MM.1S (cell line): ENCODE measurements around the gene SEL1L3.

ENCODE experiments used
- DNase-seq: peaks from one replicate; pipeline ENCODE4 v3.0.0-alpha.2; 2015
- H2AFZ ChIP-seq: fragments of 300-600 bp; sonication (generic); 2 replicates; pipeline ENCODE4 v1.6.0; 2016; ENCODE audit warnings: antibody characterized with exemption, low read length
- H3F3A ChIP-seq: fragments of 300-600 bp; sonication (generic); 2 replicates; pipeline ENCODE4 v1.6.1; 2016; ENCODE audit warnings: mild to moderate bottlenecking, antibody characterized with exemption, low read length, moderate library complexity, mixed read lengths; ENCODE audit not compliant: insufficient read depth
- H3K27ac ChIP-seq: fragments of 300-600 bp; sonication (generic); 2 replicates; pipeline ENCODE4 v1.5.1; 2016; ENCODE audit warnings: mild to moderate bottlenecking, low read length
- H3K27me3 ChIP-seq: fragments of 300-600 bp; sonication (generic); replicated peaks from 2 replicates; pipeline ENCODE4 v1.6.0; 2016; ENCODE audit warnings: low read length; ENCODE audit not compliant: insufficient read depth
- H3K36me3 ChIP-seq: fragments of 300-600 bp; sonication (generic); replicated peaks from 2 replicates; pipeline ENCODE4 v1.6.1; 2016; ENCODE audit warnings: mild to moderate bottlenecking, low read length, mixed read lengths; ENCODE audit not compliant: insufficient read depth
- H3K4me1 ChIP-seq: fragments of 300-600 bp; sonication (generic); 2 replicates; pipeline ENCODE4 v1.6.1; 2016; ENCODE audit warnings: low read length, mixed read lengths
- H3K4me2 ChIP-seq: fragments of 300-600 bp; sonication (generic); 2 replicates; pipeline ENCODE4 v1.6.0; 2016; ENCODE audit warnings: low read depth, low read length
- H3K4me3 ChIP-seq: fragments of 300-600 bp; sonication (generic); 2 replicates; pipeline ENCODE4 v1.5.1; 2016; ENCODE audit warnings: low read length, mixed read lengths
- H3K79me2 ChIP-seq: fragments of 300-600 bp; sonication (generic); 2 replicates; pipeline ENCODE4 v1.6.1; 2016; ENCODE audit warnings: mixed run types, low read length, mixed read lengths
- H3K9ac ChIP-seq: fragments of 300-600 bp; sonication (generic); 2 replicates; pipeline ENCODE4 v1.6.1; 2016; ENCODE audit warnings: low read length, mixed read lengths
- H3K9me2 ChIP-seq: fragments of 300-600 bp; sonication (generic); replicated peaks from 2 replicates; pipeline ENCODE4 v1.6.1; 2016; ENCODE audit warnings: mild to moderate bottlenecking, low read length, mixed read lengths; ENCODE audit not compliant: insufficient read depth
- H3K9me3 ChIP-seq: fragments of 300-600 bp; sonication (generic); replicated peaks from 2 replicates; pipeline ENCODE4 v1.6.1; 2016; ENCODE audit warnings: mild to moderate bottlenecking, low read length, mixed read lengths; ENCODE audit not compliant: insufficient read depth
- H4K20me1 ChIP-seq: fragments of 300-600 bp; sonication (generic); 2 replicates; pipeline ENCODE4 v1.6.1; 2016; ENCODE audit warnings: mild to moderate bottlenecking, low read length, moderate library complexity, mixed read lengths; ENCODE audit not compliant: insufficient read depth
- EZH2 ChIP-seq: fragments of 300-600 bp; sonication (generic); optimal IDR thresholded peaks from 2 replicates; pipeline ENCODE3; 2017; ENCODE audit warnings: low read depth, mild to moderate bottlenecking, antibody characterized with exemption, low read length, mixed read lengths
- EZH2phosphoT487 ChIP-seq: fragments of 300-600 bp; sonication (generic); IDR thresholded peaks from 2 replicates; pipeline ENCODE4 v1.6.1; 2018; ENCODE audit warnings: antibody characterized with exemption, low read length
- TF ChIP-seq, protein P1 (sequence below): fragments of 300-600 bp; sonication (generic); IDR thresholded peaks from 2 replicates; pipeline ENCODE4 v1.5.1; 2016; ENCODE audit warnings: antibody characterized with exemption, low read length, mixed read lengths

Gene SEL1L3

DNA sequence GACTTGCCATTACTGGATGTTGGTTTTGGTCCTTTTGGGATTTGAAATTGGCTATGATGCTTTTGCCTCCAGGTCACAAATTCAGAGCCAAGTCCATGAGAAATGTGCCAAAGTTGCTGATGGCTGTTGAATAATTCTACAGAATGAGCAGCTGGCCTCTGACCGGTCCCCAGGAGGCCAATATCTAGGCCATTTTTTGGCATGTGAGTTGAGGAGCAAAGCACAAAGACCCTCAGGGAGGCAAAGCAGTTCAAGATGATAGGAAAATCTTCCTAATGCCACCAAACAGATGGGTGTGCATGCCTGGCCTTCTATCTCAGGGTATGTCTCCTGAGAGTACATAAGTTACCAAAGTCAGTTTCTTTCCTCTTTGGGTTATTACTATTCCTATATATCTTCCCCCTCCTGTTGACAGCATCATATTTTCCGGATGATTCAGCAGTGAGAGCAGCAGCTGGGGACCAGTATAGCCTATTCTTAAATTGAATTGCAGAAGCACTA lies 44.4 kb downstream of the SEL1L3 start:
- no peaks in the 10 kb centered on the region for H3K36me3 ChIP-seq
- no peaks in the 10 kb centered on the region for H3K27me3 ChIP-seq
- H2AFZ ChIP-seq = no peak overlapping the region
- H3K9ac ChIP-seq = no peak overlapping the region
- no peaks in the 10 kb centered on the region for H3K4me1 ChIP-seq
- DNase-seq = no peak
- no peak overlapping the region for H3K4me2 ChIP-seq
- H3K9me3 ChIP-seq = no peaks in the 10 kb centered on the region
- H4K20me1 ChIP-seq = no peaks in the 10 kb centered on the region
- no peaks in the 10 kb centered on the region for H3K9me2 ChIP-seq
- H3K27ac ChIP-seq = no peak overlapping the region
- no peak overlapping the region for H3K4me3 ChIP-seq
- no peak for TF ChIP-seq EZH2
- TF ChIP-seq, protein P1, sequence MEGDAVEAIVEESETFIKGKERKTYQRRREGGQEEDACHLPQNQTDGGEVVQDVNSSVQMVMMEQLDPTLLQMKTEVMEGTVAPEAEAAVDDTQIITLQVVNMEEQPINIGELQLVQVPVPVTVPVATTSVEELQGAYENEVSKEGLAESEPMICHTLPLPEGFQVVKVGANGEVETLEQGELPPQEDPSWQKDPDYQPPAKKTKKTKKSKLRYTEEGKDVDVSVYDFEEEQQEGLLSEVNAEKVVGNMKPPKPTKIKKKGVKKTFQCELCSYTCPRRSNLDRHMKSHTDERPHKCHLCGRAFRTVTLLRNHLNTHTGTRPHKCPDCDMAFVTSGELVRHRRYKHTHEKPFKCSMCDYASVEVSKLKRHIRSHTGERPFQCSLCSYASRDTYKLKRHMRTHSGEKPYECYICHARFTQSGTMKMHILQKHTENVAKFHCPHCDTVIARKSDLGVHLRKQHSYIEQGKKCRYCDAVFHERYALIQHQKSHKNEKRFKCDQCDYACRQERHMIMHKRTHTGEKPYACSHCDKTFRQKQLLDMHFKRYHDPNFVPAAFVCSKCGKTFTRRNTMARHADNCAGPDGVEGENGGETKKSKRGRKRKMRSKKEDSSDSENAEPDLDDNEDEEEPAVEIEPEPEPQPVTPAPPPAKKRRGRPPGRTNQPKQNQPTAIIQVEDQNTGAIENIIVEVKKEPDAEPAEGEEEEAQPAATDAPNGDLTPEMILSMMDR = no peak
- no peak for TF ChIP-seq EZH2phosphoT487
- H3F3A ChIP-seq = no peaks in the 10 kb centered on the region
- H3K79me2 ChIP-seq = no peaks in the 10 kb centered on the region

DNA sequence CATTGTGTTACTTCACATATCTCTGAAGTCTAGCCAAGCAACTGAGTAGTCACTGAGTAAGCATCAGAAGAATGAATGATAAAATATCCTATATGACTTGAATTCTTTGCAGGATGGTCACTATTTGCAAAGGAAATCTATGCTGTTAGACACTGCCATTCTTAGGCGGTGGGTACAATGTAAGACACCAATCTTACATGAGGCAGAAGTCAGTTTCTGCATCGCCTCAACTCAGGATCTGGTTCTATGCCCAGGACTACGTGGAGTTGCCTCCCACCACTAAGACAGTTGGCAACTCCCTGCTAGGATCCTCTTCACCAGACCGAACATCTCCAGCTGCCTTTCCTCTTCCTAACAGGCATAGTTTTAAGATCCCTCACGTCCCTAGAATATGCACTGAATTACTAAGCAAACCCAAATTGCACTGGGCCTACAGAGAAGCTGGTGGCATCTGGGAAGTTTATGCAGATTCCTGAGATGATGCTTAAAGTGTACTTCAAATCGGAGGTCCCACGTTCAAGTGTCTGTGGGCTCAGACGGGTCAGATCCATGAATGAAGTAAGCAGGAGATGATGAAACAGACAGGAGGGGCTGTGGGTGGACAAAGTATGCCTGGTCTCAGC lies 45.6 kb downstream of the SEL1L3 start:
- no peak overlapping the region for H3K4me3 ChIP-seq
- H2AFZ ChIP-seq = no peak overlapping the region
- TF ChIP-seq EZH2phosphoT487 = no peak
- TF ChIP-seq, protein P1 = no peak
- H3K36me3 ChIP-seq = no peaks in the 10 kb centered on the region
- no peak overlapping the region for H3K27ac ChIP-seq
- no peaks in the 10 kb centered on the region for H4K20me1 ChIP-seq
- no peaks in the 10 kb centered on the region for H3K9me2 ChIP-seq
- no peaks in the 10 kb centered on the region for H3K79me2 ChIP-seq
- no peaks in the 10 kb centered on the region for H3K4me1 ChIP-seq
- no peaks in the 10 kb centered on the region for H3K27me3 ChIP-seq
- DNase-seq = no peak
- H3K4me2 ChIP-seq = no peak overlapping the region
- no peaks in the 10 kb centered on the region for H3F3A ChIP-seq
- H3K9ac ChIP-seq = no peak overlapping the region
- H3K9me3 ChIP-seq = no peaks in the 10 kb centered on the region

DNA sequence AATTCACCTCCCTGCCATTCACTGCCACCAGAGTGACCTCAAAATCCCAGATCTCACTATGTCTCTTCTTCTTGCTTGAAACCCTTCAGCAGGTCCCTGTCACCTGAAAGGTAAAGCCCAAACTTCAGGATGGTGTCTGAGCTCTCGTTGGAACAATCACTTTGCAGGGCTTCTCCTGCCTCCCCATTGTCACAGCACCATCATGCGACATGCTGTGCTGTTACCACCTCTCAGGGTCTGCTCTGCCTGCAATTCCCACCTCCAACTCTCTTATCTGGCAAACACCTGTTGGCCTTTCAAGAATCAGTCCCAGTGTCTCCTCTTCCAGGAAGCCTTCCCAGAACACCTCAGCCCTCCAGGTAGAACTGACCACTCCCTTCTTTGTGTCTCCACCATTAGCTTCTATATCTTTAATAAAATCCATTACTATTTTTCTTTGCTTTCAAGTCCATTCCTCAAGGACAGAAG lies 46.2 kb downstream of the SEL1L3 start:
- no peaks in the 10 kb centered on the region for H3K9me3 ChIP-seq
- no peaks in the 10 kb centered on the region for H3K4me1 ChIP-seq
- no peak overlapping the region for H3K9ac ChIP-seq
- no peaks in the 10 kb centered on the region for H3F3A ChIP-seq
- no peak overlapping the region for H3K4me2 ChIP-seq
- no peaks in the 10 kb centered on the region for H3K79me2 ChIP-seq
- no peaks in the 10 kb centered on the region for H3K27me3 ChIP-seq
- no peak overlapping the region for H3K27ac ChIP-seq
- no peaks in the 10 kb centered on the region for H4K20me1 ChIP-seq
- H3K4me3 ChIP-seq = no peak overlapping the region
- no peak overlapping the region for H2AFZ ChIP-seq
- DNase-seq = no peak
- no peaks in the 10 kb centered on the region for H3K9me2 ChIP-seq
- no peak for TF ChIP-seq EZH2
- TF ChIP-seq EZH2phosphoT487 = no peak
- TF ChIP-seq, protein P1 = no peak
- no peaks in the 10 kb centered on the region for H3K36me3 ChIP-seq
